ENCODE data around the gene BCL11B. TPM values are rescaled to one million over a fixed set of nuclear protein-coding genes. Genes with fewer than 3 reads are reported as not detected.

The BCL11B gene
- total and polyA plus RNA-seq, 2 of the 8 experiments (the other 6 are each of a cell fraction or from before 2014, with no cell fraction given), result 0.63 to 5.9 TPM

- Histone ChIP-seq H3K23ac (ENCODE audit: insufficient read length) (no peak overlapping the region), H3K18ac (ENCODE audit: extremely low read depth, low read length) (peak overlapping the region; percentile 83), H3K23me2 (ENCODE audit: low read depth, low read length) (peaks cover 9% of the 10 kb centered on the region; the same call in 1 of the 2 replicates), H3K4me3 (ENCODE audit: extremely low read depth in 1 of 4, insufficient read depth in 2 of 4, low read depth in 3 of 4, low read length in 4 of 4) (peak overlapping the region; percentile 36 to 60 (median 38); a peak in 6 of 8 replicates), H2BK120ac (replicated peaks; ENCODE audit: low read depth, low read length) (no peak overlapping the region), H2AK5ac (ENCODE audit: low read depth, low read length) (0 out of 2 replicates have a peak overlapping the region, but pooled peaks have one; percentile 5), H3K27me3 (replicated peaks in 1 of 4; ENCODE audit: control insufficient read depth in 3 of 4, extremely low read depth in 1 of 4, insufficient read depth in 3 of 4, low read length in 3 of 4) (no peaks in the 10 kb centered on the region), H4K5ac (ENCODE audit: insufficient read length, low read depth, low read length) (no peak overlapping the region), H3K9me3 (ENCODE audit: insufficient read depth in 2 of 2, low read depth in 1 of 2, low read length in 1 of 2) (no peaks in the 10 kb centered on the region), H3K4ac (replicated peaks; ENCODE audit: insufficient read length, low read depth, low read length) (peak overlapping the region; percentile 47), H3K56ac (replicated peaks; ENCODE audit: insufficient read length, low read depth, low read length) (no peak overlapping the region), H2BK5ac (ENCODE audit: low read depth, low read length) (peak overlapping the region; percentile 90; the same call in 1 of the 2 replicates), H3K9ac (replicated peaks in 1 of 4; ENCODE audit: extremely low read depth in 1 of 4, low read depth in 3 of 4, low read length in 3 of 4) (no peak overlapping the region), H2BK15ac (ENCODE audit: low read length) (peak overlapping the region; percentile 88; the same call in 1 of the 2 replicates), H3K27ac (ENCODE audit: low read depth, low read length) (no peak overlapping the region), H2BK20ac (ENCODE audit: low read length) (0 out of 2 replicates have a peak overlapping the region, but pooled peaks have one; percentile 75), H3K79me1 (ENCODE audit: low read depth, low read length) (peaks cover 4% of the 10 kb centered on the region; the same call in 1 of the 2 replicates), H3K36me3 (ENCODE audit: control insufficient read depth in 2 of 4, insufficient read depth in 4 of 4, low read length in 3 of 4) (no peaks in the 10 kb centered on the region), H4K20me1 (replicated peaks in 1 of 2; ENCODE audit: control insufficient read depth in 1 of 2, insufficient read depth in 2 of 2, low read length in 2 of 2) (no peaks in the 10 kb centered on the region), H3K4me1 (replicated peaks in 1 of 4; ENCODE audit: control insufficient read depth in 3 of 4, insufficient read depth in 4 of 4, low read length in 3 of 4) (peaks cover 4 to 18% (median 14%) of the 10 kb centered on the region in 4 experiments), H3K4me2 (ENCODE audit: insufficient read depth in 1 of 2, low read depth in 2 of 2, low read length in 2 of 2) (peak overlapping the region; percentile 82), H4K91ac (replicated peaks; ENCODE audit: insufficient read length, low read length) (peak overlapping the region; percentile 79), H4K8ac (ENCODE audit: extremely low read depth, insufficient read depth, low read length) (peak overlapping the region; percentile 89; the same call in 1 of the 2 replicates), H2AFZ (ENCODE audit: low read length) (no peak overlapping the region), H2BK12ac (ENCODE audit: low read depth, low read length) (0 out of 2 replicates have a peak overlapping the region, but pooled peaks have one; percentile 0), H3K14ac (ENCODE audit: insufficient read length) (no peak overlapping the region), H3K79me2 (ENCODE audit: control insufficient read depth in 1 of 2, insufficient read depth in 2 of 2, low read length in 2 of 2) (peaks cover 0 to 32% of the 10 kb centered on the region in 2 experiments; a peak in 1 of 4 replicates)
- ChIA-PET CTCF (ENCODE audit: partially characterized antibody) (interaction anchor here (0.7 to 7.5 kb wide), 11 partner anchors 11 to 425 kb away, joined by 3 to 45 read pairs (median 3); no protein-coding TSS in a partner anchor), POLR2A (ENCODE audit: partially characterized antibody) (interaction anchor here (0.6 to 1.3 kb wide), 6 partner anchors 10 to 329 kb away, joined by 3 to 4 read pairs (median 3); no protein-coding TSS in a partner anchor)
- WGBS, 2 experiments (ENCODE audit: extremely low coverage in 1 of 2, insufficient coverage in 1 of 2, insufficient read length in 1 of 2, insufficient replicate concordance in 2 of 2, low coverage in 1 of 2, low lambda C conversion rate in 2 of 2, missing lambda C conversion rate in 1 of 2), result 66% methylated on average over 20 of the region's 23 CpGs; no CpG with 5 or more reads in 1 of the 2 experiments
- no peak for DNase-seq (ENCODE audit: low read depth in 1 of 2, low spot score in 2 of 2)
- no peak for FAIRE-seq
- peak in 1 of 2 experiments; percentile 7; a peak in 1 of 4 replicates for TF ChIP-seq RAD21 (IDR thresholded peaks at IDR 0.05 in 1 of 2, conservative IDR thresholded peaks at IDR 0.05 in 1 of 2; ENCODE audit: low read depth in 2 of 2, low read length in 2 of 2)
These were observed 41.5 kb downstream of the BCL11B start for GRCh38 chr14:99230208-99231151.

Measured in H1 (cell line).